GM21786 (cell line): ENCODE results near the gene CENPE.

Experiments used
- ATAC-seq: cut with Tn5 transposase; IDR thresholded peaks from one replicate; pipeline ENCODE4 v1.9.1; 2021; ENCODE audit not compliant: unreplicated experiment

Gene CENPE

GRCh38 chr4:103075894-103076746, 122.0 kb downstream of the CENPE start:
- ATAC-seq: peak; percentile 38

- peak; percentile 4 for ATAC-seq
Measured at GRCh38 chr4:103075435-103075893, 122.7 kb downstream of the CENPE start.

- ATAC-seq: peak; percentile 32
Measured at GRCh38 chr4:103074744-103075434, 123.3 kb downstream of the CENPE start.

- no peak for ATAC-seq
Measured at GRCh38 chr4:103073792-103074438, 124.2 kb downstream of the CENPE start.

GRCh38 chr4:103067841-103068547, 130.1 kb downstream of the CENPE start:
- ATAC-seq: no peak

GRCh38 chr4:103060453-103061148, 137.5 kb downstream of the CENPE start:
- no peak for ATAC-seq
